GM12875 (cell line): ENCODE data around the gene KRTAP12-1.

Source experiments
- H3K4me3 ChIP-seq: one replicate; pipeline ENCODE4 v1.5.1; 2011; ENCODE audit warnings: low read depth, low read length, control low read depth
- CTCF ChIP-seq: IDR thresholded peaks from 2 replicates; pipeline ENCODE4 v1.5.1; 2011; ENCODE audit warnings: low read depth, mild to moderate bottlenecking, control low read depth, inconsistent platforms, low read length, moderate library complexity, borderline replicate concordance; ENCODE audit not compliant: insufficient read depth

KRTAP12-1 gene

GRCh38 chr21:44637018-44637850, 44.7 kb downstream of the KRTAP12-1 start, which contains the start of gene KRTAP10-10:
KRTAP10-10 (plus strand) TSS chr21:44637356; CDS start chr21:44637418, 62 bp downstream.
- no peak for TF ChIP-seq CTCF

GRCh38 chr21:44636209-44637017, 45.5 kb downstream of the KRTAP12-1 start:
- TF ChIP-seq CTCF = no peak
- no peak overlapping the region for H3K4me3 ChIP-seq

More at GRCh38 chr21:44637018-44637850, 44.7 kb downstream of the KRTAP12-1 start, which contains the start of gene KRTAP10-10:
- no peak within 1 kb of the TSS for H3K4me3 ChIP-seq

- no peak overlapping the region for H3K4me3 ChIP-seq
- no peak for TF ChIP-seq CTCF
Measured at GRCh38 chr21:44632067-44632466, 49.9 kb downstream of the KRTAP12-1 start.
